DMS114 treated with DMSO at 0.1 percent for 48 hours (cell line): ENCODE results near the gene FARP1.

Experiments
- DNase-seq: peaks from one replicate; lab custom pipeline; 2025; ENCODE audit not compliant: unreplicated experiment; lab: John Stamatoyannopoulos, UW

Gene FARP1

GRCh38 chr13:98173431-98174152 lies 30.7 kb downstream of the FARP1 start:
- no peak for DNase-seq

- no peak for DNase-seq
Measured at GRCh38 chr13:98174307-98174706, 31.4 kb downstream of the FARP1 start.

DNA sequence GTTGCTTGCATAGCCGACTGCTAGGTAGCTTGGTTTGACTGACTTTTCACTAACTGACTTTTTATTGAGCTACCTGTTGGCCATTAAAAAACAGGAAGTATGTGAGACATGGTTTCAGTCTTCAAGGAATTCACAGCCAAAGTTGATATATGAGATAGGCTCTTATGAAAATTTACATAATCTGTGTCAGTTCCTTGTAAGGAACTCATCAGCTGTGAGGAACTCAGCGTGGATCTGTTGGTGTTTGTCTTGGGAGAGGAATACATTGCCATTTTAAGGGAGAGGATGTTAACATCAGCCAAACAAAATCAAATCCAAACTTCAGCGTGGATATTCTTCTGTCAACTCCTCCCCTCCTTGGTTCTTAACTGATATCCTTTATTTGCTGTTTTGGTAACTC lies 32.1 kb downstream of the FARP1 start:
- no peak for DNase-seq

GRCh38 chr13:98175823-98176222 lies 32.9 kb downstream of the FARP1 start:
- DNase-seq, result no peak

- no peak for DNase-seq
Measured at GRCh38 chr13:98176777-98177608, 34.1 kb downstream of the FARP1 start, which contains the start of gene RNF113B. Gene RNF113B (minus strand): TSS chr13:98177269. CDS start chr13:98177236, 33 bp downstream.

- DNase-seq, result no peak
Measured at GRCh38 chr13:98180092-98180491, 37.2 kb downstream of the FARP1 start.

DNA sequence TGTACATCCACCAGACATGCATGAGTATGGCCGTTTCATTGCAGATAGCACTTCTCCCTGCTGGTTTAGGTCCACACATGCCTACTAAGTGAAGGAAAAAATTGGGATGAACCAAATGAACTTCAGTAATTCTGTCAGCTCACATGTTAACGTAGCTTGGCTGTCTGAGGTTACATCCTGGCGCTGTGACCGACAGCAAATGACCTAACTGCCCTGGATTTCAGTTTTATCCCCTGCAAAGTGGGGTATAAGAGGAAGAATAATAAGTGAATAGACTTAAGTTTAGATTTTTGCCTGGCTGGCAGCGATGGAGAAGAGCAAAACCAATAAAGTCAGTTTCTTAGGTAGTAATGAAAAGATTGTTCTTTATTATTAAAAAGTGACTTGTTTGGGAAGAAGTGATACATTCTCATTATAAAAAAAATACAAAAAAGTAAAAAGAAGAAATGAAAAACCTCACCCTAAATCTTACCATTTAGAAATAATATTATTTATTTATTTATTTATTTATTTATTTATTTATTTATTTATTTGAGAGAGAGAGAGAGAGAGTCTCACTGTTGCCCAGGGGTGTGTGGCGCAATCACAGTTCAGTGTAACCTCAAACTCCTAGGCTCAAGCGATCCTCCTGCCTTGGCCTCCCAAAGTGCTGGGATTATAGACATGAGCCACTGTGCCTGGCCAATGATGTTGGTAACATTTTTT lies 38.4 kb downstream of the FARP1 start:
- DNase-seq, result no peak

DNA sequence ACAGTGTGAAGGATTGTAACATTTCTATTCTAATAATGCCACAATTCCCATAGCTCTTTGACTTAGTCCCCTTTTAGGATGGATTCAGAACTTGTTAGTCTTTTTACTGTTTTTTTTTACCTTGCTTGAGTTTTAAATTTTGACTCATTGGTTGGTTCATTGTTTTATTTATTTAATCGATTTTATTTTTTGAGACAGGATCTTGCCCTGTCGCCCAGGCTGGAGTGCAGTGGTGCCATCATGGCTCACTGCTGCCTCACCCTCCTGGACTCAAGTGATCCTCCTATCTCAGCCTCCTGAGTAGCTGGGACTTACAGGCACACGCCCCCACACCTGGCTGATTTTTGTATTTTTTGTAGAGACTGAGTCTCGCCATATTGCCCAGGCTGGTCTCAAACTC lies 39.3 kb downstream of the FARP1 start:
- DNase-seq, result no peak

- DNase-seq, result no peak
Measured at GRCh38 chr13:98182589-98182988, 39.7 kb downstream of the FARP1 start.

GRCh38 chr13:98184792-98185191 lies 41.9 kb downstream of the FARP1 start:
- no peak for DNase-seq

GRCh38 chr13:98187155-98187964 lies 44.5 kb downstream of the FARP1 start:
- DNase-seq, result no peak

- no peak for DNase-seq
Measured at GRCh38 chr13:98187965-98188261, 45.0 kb downstream of the FARP1 start.

GRCh38 chr13:98188544-98189166 lies 45.8 kb downstream of the FARP1 start:
- DNase-seq, result no peak

- no peak for DNase-seq
Measured at GRCh38 chr13:98189841-98190505, 47.1 kb downstream of the FARP1 start.

DNA sequence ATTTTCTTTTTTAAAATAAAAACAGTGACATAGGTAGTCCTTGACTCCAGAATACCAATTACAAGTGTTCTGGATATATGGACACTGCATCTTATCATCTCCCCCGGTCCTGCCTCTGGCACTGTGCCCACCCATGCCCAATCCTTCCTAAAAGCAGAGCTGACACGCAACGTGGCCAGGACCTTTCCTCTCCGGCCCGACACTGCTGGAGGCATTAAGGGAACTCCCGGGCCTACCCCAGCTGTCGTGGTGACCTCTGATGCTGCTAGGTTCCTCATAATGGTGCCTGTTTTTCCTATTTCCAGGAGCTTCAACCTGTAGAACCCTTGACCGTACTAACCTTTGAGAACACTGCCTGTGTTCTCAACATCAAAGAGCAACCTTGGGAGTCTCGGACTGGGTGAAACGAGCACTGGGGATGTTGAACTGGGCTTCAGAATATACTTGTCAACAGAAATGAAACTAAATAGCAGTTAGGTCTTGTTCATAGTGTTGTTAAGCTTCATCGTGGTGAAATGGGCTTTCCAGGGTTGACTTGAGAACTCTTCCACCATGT lies 48.1 kb downstream of the FARP1 start:
- DNase-seq, result no peak

- DNase-seq, result no peak
Measured at GRCh38 chr13:98192008-98192407, 49.1 kb downstream of the FARP1 start.

DNA sequence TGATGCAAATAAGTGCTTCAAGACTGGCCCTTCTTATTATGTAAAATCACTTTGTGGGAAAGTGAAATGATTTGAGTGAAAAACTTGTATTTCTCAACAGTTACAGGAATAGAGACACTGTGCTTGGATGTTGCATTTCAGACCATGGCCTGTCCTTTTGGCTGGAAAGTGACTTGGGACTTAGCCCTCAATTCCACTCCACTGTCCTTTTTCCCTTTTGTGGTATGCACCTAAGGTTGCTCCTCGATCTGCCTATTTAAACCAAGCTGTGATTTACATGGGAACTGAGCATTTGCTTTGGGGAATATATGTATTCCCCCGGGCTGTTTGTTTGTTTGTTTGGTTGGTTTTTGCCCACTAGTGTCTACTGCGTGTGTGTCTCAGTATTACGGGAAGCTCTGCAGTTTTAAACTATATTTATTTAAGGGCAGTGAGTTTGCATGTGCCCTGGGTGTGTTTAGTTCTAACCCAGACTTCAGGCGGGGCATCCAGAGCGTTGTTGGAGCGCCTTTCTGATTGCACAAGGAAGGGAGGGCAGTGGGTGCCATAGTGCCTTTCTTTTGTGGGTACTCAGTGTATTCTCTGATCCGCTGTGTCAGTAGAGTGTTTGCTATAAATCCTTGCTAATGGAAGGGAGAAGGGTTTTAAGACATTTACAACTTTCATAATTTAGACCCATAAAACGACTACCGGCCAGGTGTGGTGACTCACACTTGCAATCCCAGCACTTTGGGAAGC lies 52.3 kb downstream of the FARP1 start:
- DNase-seq, result no peak

DNA sequence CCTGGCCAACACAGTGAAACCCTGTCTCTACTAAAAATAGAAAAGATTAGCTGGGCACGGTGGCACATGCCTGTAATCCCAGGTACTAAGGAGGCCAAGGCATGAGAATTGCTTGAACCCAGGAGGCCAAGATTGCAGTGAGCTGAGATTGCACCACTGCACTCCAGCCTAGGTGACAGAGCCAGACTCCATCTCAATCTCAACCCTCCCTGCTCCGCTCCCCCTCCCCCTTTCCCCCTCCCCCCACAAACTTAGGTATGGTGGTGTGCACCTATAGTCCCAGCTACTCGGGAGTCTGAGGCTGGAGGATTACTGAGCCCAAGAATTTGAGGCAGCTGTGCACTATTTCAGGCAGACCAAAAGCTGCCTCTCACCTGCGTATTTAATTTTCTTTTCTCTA lies 55.8 kb downstream of the FARP1 start:
- DNase-seq, result no peak

GRCh38 chr13:98199480-98199879 lies 56.6 kb downstream of the FARP1 start:
- no peak for DNase-seq
